Fibroblast of lung (primary cell): ENCODE results near the gene ANO2. TPM values are rescaled to one million over a fixed set of nuclear protein-coding genes. Genes with fewer than 3 reads are reported as not detected.

Source experiments
- DNase-seq, 2 donors: peaks; one replicate each; pipeline versions ENCODE4 v3.0.0 to v3.0.0-alpha.2; 2010; ENCODE audit warnings: low read depth in 2 of 2
- H2AFZ ChIP-seq: 2 replicates; pipeline ENCODE4 v1.5.1; 2012; ENCODE audit warnings: low read length, control low read depth, inconsistent platforms
- H3K27ac ChIP-seq: 2 replicates; pipeline ENCODE4 v1.5.1; 2011; ENCODE audit warnings: low read length, control low read depth; ENCODE audit not compliant: insufficient read depth
- H3K27me3 ChIP-seq: 2 replicates; pipeline ENCODE4 v1.5.1; 2011; ENCODE audit warnings: mild to moderate bottlenecking, low read length; ENCODE audit not compliant: control insufficient read depth, insufficient read depth
- H3K36me3 ChIP-seq: 2 replicates; pipeline ENCODE4 v1.5.1; 2011; ENCODE audit warnings: low read length; ENCODE audit not compliant: control insufficient read depth, insufficient read depth
- H3K4me1 ChIP-seq: 2 replicates; pipeline ENCODE4 v1.5.1; 2011; ENCODE audit warnings: low read length; ENCODE audit not compliant: control insufficient read depth, insufficient read depth; ENCODE audit errors: extremely low read depth
- H3K4me2 ChIP-seq: 2 replicates; pipeline ENCODE4 v1.5.1; 2011; ENCODE audit warnings: low read length, control low read depth; ENCODE audit not compliant: insufficient read depth; ENCODE audit errors: extremely low read depth
- H3K4me3 ChIP-seq, 4 experiments: fragments of 200-600 bp in 1 of 4; sonication (generic) in 1 of 4; replicated peaks in 1 of 4; 2 replicates each; pipeline ENCODE4 v1.5.1; 2011 to 2016; ENCODE audit warnings: low read length in 4 of 4, low read depth in 3 of 4, mild to moderate bottlenecking in 3 of 4, control low read depth in 2 of 4, inconsistent platforms in 1 of 4, mixed read lengths in 1 of 4; ENCODE audit not compliant: insufficient read depth in 1 of 4; ENCODE audit errors: control extremely low read depth in 1 of 4
- H3K79me2 ChIP-seq: 2 replicates; pipeline ENCODE4 v1.5.1; 2012; ENCODE audit warnings: mild to moderate bottlenecking, low read length, inconsistent platforms; ENCODE audit not compliant: control insufficient read depth, insufficient read depth
- H3K9ac ChIP-seq: 2 replicates; pipeline ENCODE4 v1.5.1; 2011; ENCODE audit warnings: mild to moderate bottlenecking, low read length, control low read depth; ENCODE audit not compliant: insufficient read depth
- H3K9me3 ChIP-seq: 2 replicates; pipeline ENCODE4 v1.5.1; 2012; ENCODE audit warnings: low read depth, low read length; ENCODE audit not compliant: control insufficient read depth, insufficient read depth
- H4K20me1 ChIP-seq: 2 replicates; pipeline ENCODE4 v1.5.1; 2011; ENCODE audit warnings: low read length; ENCODE audit not compliant: control insufficient read depth, insufficient read depth; ENCODE audit errors: extremely low read depth
- CTCF ChIP-seq, 2 donors: IDR thresholded peaks in 1 of 2; conservative IDR thresholded peaks in 1 of 2; 1 replicate in 1 of 2; 2 replicates in 1 of 2; pipeline ENCODE4 v1.5.1; 2011 to 2012; ENCODE audit warnings: low read length in 2 of 2, control low read depth in 1 of 2, inconsistent platforms in 1 of 2, low read depth in 1 of 2, mild to moderate bottlenecking in 1 of 2
- EZH2 ChIP-seq: IDR thresholded peaks from 2 replicates; pipeline ENCODE4 v1.5.1; 2012; ENCODE audit warnings: low read length, control low read depth, mild to moderate bottlenecking; ENCODE audit errors: missing control alignments
- polyA plus RNA-seq, 2 donors: library from polyadenylated mRNA; depleted of rRNA in 1 of 2; stranded (reverse) in 1 of 2; unstranded in 1 of 2; fragments of >200 nt; gene quantifications; 2 replicates each; pipeline ENCODE4 v1.2.1, GENCODE V29; 2011 to 2012; ENCODE audit warnings: missing spikeins in 1 of 2
- total RNA-seq: library from RNA; depleted of rRNA; stranded (reverse); fragments of >200 nt; gene quantifications from 2 replicates; pipeline ENCODE4 v1.2.1, GENCODE V29; 2014

Gene ANO2
- total and polyA plus RNA-seq, 2 donors (not counting 1 experiment from before 2014, with no cell fraction given): 0.15 to 0.17 TPM

- no peak for DNase-seq
- H3K27me3 ChIP-seq: no peaks in the 10 kb centered on the region
- H3K27ac ChIP-seq: no peak overlapping the region
- H3K9ac ChIP-seq: no peak overlapping the region
- no peaks in the 10 kb centered on the region for H3K4me1 ChIP-seq
- no peak overlapping the region for H2AFZ ChIP-seq
- H4K20me1 ChIP-seq: no peaks in the 10 kb centered on the region
- H3K36me3 ChIP-seq: no peaks in the 10 kb centered on the region
- H3K4me2 ChIP-seq: no peak overlapping the region
- no peak overlapping the region for H3K4me3 ChIP-seq
- H3K9me3 ChIP-seq: no peaks in the 10 kb centered on the region
- TF ChIP-seq CTCF (conservative IDR thresholded peaks at IDR 0.05 in 1 of 2, IDR thresholded peaks at IDR 0.05 in 1 of 2; ENCODE audit: low read depth in 1 of 2, low read length in 2 of 2): no peak
- no peak for TF ChIP-seq EZH2
- no peaks in the 10 kb centered on the region for H3K79me2 ChIP-seq
Observed at GRCh38 chr12:5925646-5926045, 19.4 kb downstream of the ANO2 start.

GRCh38 chr12:5924342-5924741 lies 20.7 kb downstream of the ANO2 start:
- DNase-seq: no peak
- no peak overlapping the region for H2AFZ ChIP-seq
- H3K9me3 ChIP-seq: no peaks in the 10 kb centered on the region
- H3K79me2 ChIP-seq: no peaks in the 10 kb centered on the region
- TF ChIP-seq CTCF (conservative IDR thresholded peaks at IDR 0.05 in 1 of 2, IDR thresholded peaks at IDR 0.05 in 1 of 2; ENCODE audit: low read depth in 1 of 2, low read length in 2 of 2) (no peak), EZH2 (no peak)
- no peak overlapping the region for H3K4me2 ChIP-seq
- H3K9ac ChIP-seq: no peak overlapping the region
- no peaks in the 10 kb centered on the region for H3K4me1 ChIP-seq
- no peak overlapping the region for H3K27ac ChIP-seq
- no peaks in the 10 kb centered on the region for H4K20me1 ChIP-seq
- no peaks in the 10 kb centered on the region for H3K27me3 ChIP-seq
- no peak overlapping the region for H3K4me3 ChIP-seq
- no peaks in the 10 kb centered on the region for H3K36me3 ChIP-seq

GRCh38 chr12:5923751-5924150 lies 21.3 kb downstream of the ANO2 start:
- H3K4me3 ChIP-seq: no peak overlapping the region
- no peaks in the 10 kb centered on the region for H3K79me2 ChIP-seq
- DNase-seq: no peak
- no peak overlapping the region for H3K4me2 ChIP-seq
- TF ChIP-seq EZH2 (no peak), CTCF (conservative IDR thresholded peaks at IDR 0.05 in 1 of 2, IDR thresholded peaks at IDR 0.05 in 1 of 2; ENCODE audit: low read depth in 1 of 2, low read length in 2 of 2) (no peak)
- no peaks in the 10 kb centered on the region for H3K9me3 ChIP-seq
- H3K27ac ChIP-seq: no peak overlapping the region
- H3K9ac ChIP-seq: no peak overlapping the region
- no peaks in the 10 kb centered on the region for H3K4me1 ChIP-seq
- H4K20me1 ChIP-seq: no peaks in the 10 kb centered on the region
- H3K27me3 ChIP-seq: no peaks in the 10 kb centered on the region
- H2AFZ ChIP-seq: no peak overlapping the region
- H3K36me3 ChIP-seq: no peaks in the 10 kb centered on the region
